ENCODE measurements around the gene SH3YL1.

GRCh38 chr2:223971-224760, 39.7 kb downstream of the SH3YL1 start:
- TF ChIP-seq, protein P1, sequence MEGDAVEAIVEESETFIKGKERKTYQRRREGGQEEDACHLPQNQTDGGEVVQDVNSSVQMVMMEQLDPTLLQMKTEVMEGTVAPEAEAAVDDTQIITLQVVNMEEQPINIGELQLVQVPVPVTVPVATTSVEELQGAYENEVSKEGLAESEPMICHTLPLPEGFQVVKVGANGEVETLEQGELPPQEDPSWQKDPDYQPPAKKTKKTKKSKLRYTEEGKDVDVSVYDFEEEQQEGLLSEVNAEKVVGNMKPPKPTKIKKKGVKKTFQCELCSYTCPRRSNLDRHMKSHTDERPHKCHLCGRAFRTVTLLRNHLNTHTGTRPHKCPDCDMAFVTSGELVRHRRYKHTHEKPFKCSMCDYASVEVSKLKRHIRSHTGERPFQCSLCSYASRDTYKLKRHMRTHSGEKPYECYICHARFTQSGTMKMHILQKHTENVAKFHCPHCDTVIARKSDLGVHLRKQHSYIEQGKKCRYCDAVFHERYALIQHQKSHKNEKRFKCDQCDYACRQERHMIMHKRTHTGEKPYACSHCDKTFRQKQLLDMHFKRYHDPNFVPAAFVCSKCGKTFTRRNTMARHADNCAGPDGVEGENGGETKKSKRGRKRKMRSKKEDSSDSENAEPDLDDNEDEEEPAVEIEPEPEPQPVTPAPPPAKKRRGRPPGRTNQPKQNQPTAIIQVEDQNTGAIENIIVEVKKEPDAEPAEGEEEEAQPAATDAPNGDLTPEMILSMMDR (conservative IDR thresholded peaks at IDR 0.05) = no peak
- no peak for TF ChIP-seq EZH2 (IDR thresholded peaks at IDR 0.05; ENCODE audit: low read depth)
